ENCODE data around the gene CASP8AP2. TPM values are rescaled to one million over a fixed set of nuclear protein-coding genes. Genes with fewer than 3 reads are reported as not detected.
"Not testable (repeated sequence)": the region's sequence is repeated elsewhere in the genome, so short reads cannot be mapped to it uniquely, and the experiment has no call there.

The CASP8AP2 gene
- total RNA-seq, 4 donors from 2014 or later: 7.8 to 14.2 (median 11.6) TPM

GRCh38 chr6:89888138-89888514 is 58.4 kb downstream of the CASP8AP2 start:
- ATAC-seq: no peak
- H3K9me3 ChIP-seq: no peaks in the 10 kb centered on the region
- H3K4me3 ChIP-seq: no peak overlapping the region
- no peaks in the 10 kb centered on the region for H3K36me3 ChIP-seq
- H3K27ac ChIP-seq: no peak overlapping the region
- TF ChIP-seq CTCF (IDR thresholded peaks at IDR 0.05 in 4 of 5, conservative IDR thresholded peaks at IDR 0.05 in 1 of 5) (no peak), POLR2A (IDR thresholded peaks at IDR 0.05) (no peak)
- no peak for DNase-seq
- peaks cover 13 to 26% (median 18%) of the 10 kb centered on the region in 3 donors for H3K27me3 ChIP-seq
- H3K4me1 ChIP-seq: no peaks in the 10 kb centered on the region
- in situ Hi-C loops (cut with MboI; ENCODE audit: low sequenced_read_pairs in 4 of 4) (no loop called here), intact Hi-C loops (cut with DNase I; ENCODE audit: low total_unique reads) (no loop called here)

- Histone ChIP-seq H3K4me3 (no peak overlapping the region), H3K9me3 (no peaks in the 10 kb centered on the region), H3K27me3 (peaks cover 19 to 32% (median 21%) of the 10 kb centered on the region in 3 donors), H3K36me3 (no peaks in the 10 kb centered on the region), H3K4me1 (no peaks in the 10 kb centered on the region), H3K27ac (no peak overlapping the region)
- TF ChIP-seq CTCF (IDR thresholded peaks at IDR 0.05 in 4 of 5, conservative IDR thresholded peaks at IDR 0.05 in 1 of 5) (no peak), POLR2A (IDR thresholded peaks at IDR 0.05) (no peak)
- DNase-seq (no peak), ATAC-seq (no peak)
- intact Hi-C loops (cut with DNase I; ENCODE audit: low total_unique reads): no loop called here
- in situ Hi-C loops (cut with MboI; ENCODE audit: low sequenced_read_pairs in 4 of 4): no loop called here
These were observed 59.2 kb downstream of the CASP8AP2 start for GRCh38 chr6:89888871-89889270.

- ATAC-seq; intact Hi-C loops (cut with DNase I; ENCODE audit: low total_unique reads); H3K9me3 ChIP-seq; H3K4me1 ChIP-seq; DNase-seq; H3K36me3 ChIP-seq; in situ Hi-C loops (cut with MboI; ENCODE audit: low sequenced_read_pairs in 4 of 4); H3K4me3 ChIP-seq; H3K27ac ChIP-seq: not testable (repeated sequence)
- peaks cover 21 to 34% (median 24%) of the 10 kb centered on the region in 3 donors for H3K27me3 ChIP-seq
These were observed 61.3 kb downstream of the CASP8AP2 start for GRCh38 chr6:89890845-89891528.

GRCh38 chr6:89892577-89892976 is 62.9 kb downstream of the CASP8AP2 start:
- H3K36me3 ChIP-seq; in situ Hi-C loops (cut with MboI; ENCODE audit: low sequenced_read_pairs in 4 of 4); H3K4me1 ChIP-seq; intact Hi-C loops (cut with DNase I; ENCODE audit: low total_unique reads); ATAC-seq; H3K9me3 ChIP-seq; DNase-seq; H3K27ac ChIP-seq; H3K4me3 ChIP-seq: not testable (repeated sequence)
- H3K27me3 ChIP-seq: peaks cover 20 to 32% (median 24%) of the 10 kb centered on the region in 3 donors

GRCh38 chr6:89894169-89894568 is 64.5 kb downstream of the CASP8AP2 start, which contains the start of gene GJA10:
Gene GJA10, plus strand, starts transcription at chr6:89894469. Its CDS starts 0 bp downstream, at chr6:89894469.
- H3K4me1 ChIP-seq: no peaks in the 10 kb centered on the region
- intact Hi-C loops (cut with DNase I; ENCODE audit: low total_unique reads): no loop called here
- DNase-seq (no peak), ATAC-seq (no peak)
- no peak within 1 kb of the TSS for H3K4me3 ChIP-seq
- in situ Hi-C loops (cut with MboI; ENCODE audit: low sequenced_read_pairs in 4 of 4): no loop called here
- no peak within 1 kb of the TSS for H3K27ac ChIP-seq
- peaks cover 14 to 24% (median 21%) of the 10 kb centered on the region in 3 donors for H3K27me3 ChIP-seq
- no peaks in the 10 kb centered on the region for H3K9me3 ChIP-seq
- H3K36me3 ChIP-seq: no peaks in the 10 kb centered on the region
- TF ChIP-seq CTCF (IDR thresholded peaks at IDR 0.05 in 4 of 5, conservative IDR thresholded peaks at IDR 0.05 in 1 of 5): no peak
- TF ChIP-seq POLR2A (IDR thresholded peaks at IDR 0.05): no peak
